Lower lobe of right lung (tissue), 2 donors: ENCODE data around the gene YTHDC1. TPM values are rescaled to one million over a fixed set of nuclear protein-coding genes. Genes with fewer than 3 reads are reported as not detected.

ENCODE experiments used
- ATAC-seq, 2 donors: fragments of 200-7000 bp; cut with Tn5 transposase; one replicate each; pipeline ENCODE4 v1.9.1; 2020 to 2022; ENCODE audit warnings: mild to moderate bottlenecking in 2 of 2, moderate library complexity in 2 of 2
- DNase-seq: peaks from one replicate; pipeline ENCODE4 v3.0.0-alpha.2; 2020
- H3K27ac ChIP-seq: fragments of 200-600 bp; one replicate; pipeline ENCODE4 v1.8.0; 2022
- H3K27me3 ChIP-seq: fragments of 200-600 bp; one replicate; pipeline ENCODE4 v1.8.0; 2022; ENCODE audit warnings: low read depth
- H3K36me3 ChIP-seq: fragments of 200-600 bp; one replicate; pipeline ENCODE4 v1.8.0; 2022; ENCODE audit warnings: mild to moderate bottlenecking
- H3K4me1 ChIP-seq: fragments of 200-600 bp; one replicate; pipeline ENCODE4 v1.8.0; 2022
- H3K4me3 ChIP-seq: fragments of 200-600 bp; one replicate; pipeline ENCODE4 v1.8.0; 2022; ENCODE audit warnings: mild to moderate bottlenecking
- H3K9me3 ChIP-seq: fragments of 200-600 bp; one replicate; pipeline ENCODE4 v1.8.0; 2022
- CTCF ChIP-seq: fragments of 200-600 bp; IDR thresholded peaks from one replicate; pipeline ENCODE4 v1.8.0; 2022; ENCODE audit warnings: antibody characterized with exemption, mild to moderate bottlenecking
- intact Hi-C: fragments of 100-400 bp; cut with DNase I; formaldehyde crosslinking; loops from one replicate; pipeline ENCODE4 v1.11.0; 2022
- total RNA-seq: library from RNA; stranded (reverse); fragmentation: NEBNext Ultra II Directional; extraction: Animal tissue kit (Norgen Biotek cat#: 25700); gene quantifications from one replicate; pipeline ENCODE4 v1.2.1, GENCODE V29; 2021
- donor health status: DM: no; HTN: yes; CAD: no; lungs with severe emphysema.

The YTHDC1 gene
- total RNA-seq, 1 donor from 2014 or later, result 77.2 TPM

DNA sequence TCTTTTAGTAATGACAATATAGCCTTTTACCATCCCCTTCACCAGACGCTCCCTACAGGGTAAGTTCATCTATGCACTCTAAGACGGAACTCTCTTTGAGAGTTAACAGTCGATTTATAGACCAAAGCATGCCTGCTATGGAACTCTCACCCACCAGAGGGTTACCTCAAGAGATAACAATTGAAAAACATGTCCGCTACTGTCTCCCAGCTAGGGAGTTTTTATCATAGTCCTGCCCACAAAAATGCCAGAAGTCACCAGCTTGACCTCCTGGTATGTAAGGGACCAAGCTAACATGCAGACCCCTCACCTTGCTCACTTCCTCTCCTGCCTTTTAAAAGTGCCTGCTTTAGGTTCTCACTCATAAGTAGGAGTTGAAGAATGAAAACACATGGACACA is 16.7 kb upstream of the YTHDC1 start:
- H3K27me3 ChIP-seq, result no peaks in the 10 kb centered on the region
- H3K9me3 ChIP-seq, result no peaks in the 10 kb centered on the region
- intact Hi-C loops, result no loop called here
- ATAC-seq (no peak), DNase-seq (no peak)
- TF ChIP-seq CTCF, result no peak
- no peaks in the 10 kb centered on the region for H3K36me3 ChIP-seq
- no peaks in the 10 kb centered on the region for H3K4me1 ChIP-seq
- H3K27ac ChIP-seq, result no peak overlapping the region
- no peak overlapping the region for H3K4me3 ChIP-seq

DNA sequence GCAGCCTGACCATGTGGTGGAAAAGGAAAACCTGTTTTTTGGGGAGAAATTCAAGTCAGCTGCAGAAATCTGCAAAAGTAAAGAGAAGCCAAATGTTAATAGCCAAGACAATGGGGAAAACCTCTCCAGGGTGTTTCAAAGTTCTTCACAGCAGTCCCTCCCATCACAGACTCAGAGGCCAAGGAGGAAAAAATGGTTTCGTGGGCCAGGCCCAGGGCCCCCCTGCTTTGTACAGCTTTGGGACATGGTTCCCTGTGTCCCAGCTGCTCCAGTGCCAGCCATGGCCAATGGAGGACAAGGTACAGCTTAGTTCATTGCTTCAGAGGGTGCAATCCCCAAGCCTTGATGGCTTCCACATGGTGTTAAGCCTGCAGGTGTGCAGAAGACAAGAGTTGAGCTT is 15.2 kb upstream of the YTHDC1 start:
- Histone ChIP-seq H3K4me1 (no peaks in the 10 kb centered on the region), H3K27ac (no peak overlapping the region), H3K4me3 (no peak overlapping the region), H3K36me3 (no peaks in the 10 kb centered on the region), H3K27me3 (no peaks in the 10 kb centered on the region), H3K9me3 (no peaks in the 10 kb centered on the region)
- intact Hi-C loops, result no loop called here
- no peak for ATAC-seq
- DNase-seq, result no peak
- TF ChIP-seq CTCF, result no peak

GRCh38 chr4:68361146-68361589 is 11.3 kb upstream of the YTHDC1 start:
- H3K4me3 ChIP-seq, result no peak overlapping the region
- no peaks in the 10 kb centered on the region for H3K9me3 ChIP-seq
- no peaks in the 10 kb centered on the region for H3K27me3 ChIP-seq
- ATAC-seq (no peak), DNase-seq (no peak)
- no peaks in the 10 kb centered on the region for H3K4me1 ChIP-seq
- no peak overlapping the region for H3K27ac ChIP-seq
- intact Hi-C loops, result no loop called here
- no peak for TF ChIP-seq CTCF
- H3K36me3 ChIP-seq, result no peaks in the 10 kb centered on the region

- H3K9me3 ChIP-seq, result no peaks in the 10 kb centered on the region
- no peak for TF ChIP-seq CTCF
- no peaks in the 10 kb centered on the region for H3K27me3 ChIP-seq
- intact Hi-C loops, result no loop called here
- H3K4me1 ChIP-seq, result no peaks in the 10 kb centered on the region
- H3K4me3 ChIP-seq, result no peak overlapping the region
- H3K36me3 ChIP-seq, result no peaks in the 10 kb centered on the region
- DNase-seq (no peak), ATAC-seq (no peak)
- H3K27ac ChIP-seq, result no peak overlapping the region
Measured at GRCh38 chr4:68360231-68360968, 10.5 kb upstream of the YTHDC1 start.

DNA sequence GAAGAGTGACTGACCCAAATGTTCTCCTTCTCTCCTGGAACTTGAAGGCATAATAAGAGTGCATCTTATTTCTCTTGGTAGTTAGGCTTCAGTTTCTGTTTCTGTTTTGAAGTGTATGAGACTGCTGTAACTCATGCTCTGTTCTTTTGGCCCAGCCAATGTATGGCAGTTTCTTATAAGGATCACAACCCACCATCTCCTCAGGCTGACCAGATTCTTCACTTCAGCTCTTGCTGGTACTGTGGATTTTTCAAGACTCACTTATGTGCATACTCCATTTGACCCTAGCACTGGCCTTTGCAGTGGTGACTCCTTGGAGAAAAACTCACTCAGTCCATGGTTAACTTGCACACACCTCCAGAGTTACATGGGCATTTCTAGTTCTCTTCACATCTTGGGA is 9.6 kb upstream of the YTHDC1 start:
- H3K4me1 ChIP-seq, result no peaks in the 10 kb centered on the region
- H3K36me3 ChIP-seq, result no peaks in the 10 kb centered on the region
- no peak for TF ChIP-seq CTCF
- intact Hi-C loops, result no loop called here
- H3K27ac ChIP-seq, result no peak overlapping the region
- ATAC-seq (no peak), DNase-seq (no peak)
- no peak overlapping the region for H3K4me3 ChIP-seq
- no peaks in the 10 kb centered on the region for H3K9me3 ChIP-seq
- H3K27me3 ChIP-seq, result no peaks in the 10 kb centered on the region
